GM12864 (cell line): ENCODE results near the gene GGT1.

Source experiments
- DNase-seq: peaks from one replicate; pipeline ENCODE4 v3.0.0-alpha.2; 2011; ENCODE audit warnings: low read depth
- H3K4me3 ChIP-seq: 2 replicates; pipeline ENCODE4 v1.5.1; 2011; ENCODE audit warnings: mild to moderate bottlenecking, low read depth, low read length, control low read depth
- CTCF ChIP-seq: IDR thresholded peaks from 2 replicates; pipeline ENCODE4 v1.5.1; 2011; ENCODE audit warnings: low read depth, mild to moderate bottlenecking, moderate library complexity, low read length, control low read depth, inconsistent platforms; ENCODE audit errors: missing control alignments

GGT1 gene

GRCh38 chr22:24578355-24579257 lies 24.4 kb upstream of the GGT1 start:
- DNase-seq = no peak
- H3K4me3 ChIP-seq = no peak overlapping the region
- TF ChIP-seq CTCF = no peak

GRCh38 chr22:24579258-24579601 lies 23.8 kb upstream of the GGT1 start:
- TF ChIP-seq CTCF = no peak
- no peak overlapping the region for H3K4me3 ChIP-seq
- no peak for DNase-seq

GRCh38 chr22:24580276-24580675 lies 22.7 kb upstream of the GGT1 start:
- TF ChIP-seq CTCF = no peak
- no peak overlapping the region for H3K4me3 ChIP-seq
- DNase-seq = no peak

- DNase-seq = no peak
- no peak overlapping the region for H3K4me3 ChIP-seq
- TF ChIP-seq CTCF = no peak
Observed at GRCh38 chr22:24582056-24582814, 20.8 kb upstream of the GGT1 start.

DNA sequence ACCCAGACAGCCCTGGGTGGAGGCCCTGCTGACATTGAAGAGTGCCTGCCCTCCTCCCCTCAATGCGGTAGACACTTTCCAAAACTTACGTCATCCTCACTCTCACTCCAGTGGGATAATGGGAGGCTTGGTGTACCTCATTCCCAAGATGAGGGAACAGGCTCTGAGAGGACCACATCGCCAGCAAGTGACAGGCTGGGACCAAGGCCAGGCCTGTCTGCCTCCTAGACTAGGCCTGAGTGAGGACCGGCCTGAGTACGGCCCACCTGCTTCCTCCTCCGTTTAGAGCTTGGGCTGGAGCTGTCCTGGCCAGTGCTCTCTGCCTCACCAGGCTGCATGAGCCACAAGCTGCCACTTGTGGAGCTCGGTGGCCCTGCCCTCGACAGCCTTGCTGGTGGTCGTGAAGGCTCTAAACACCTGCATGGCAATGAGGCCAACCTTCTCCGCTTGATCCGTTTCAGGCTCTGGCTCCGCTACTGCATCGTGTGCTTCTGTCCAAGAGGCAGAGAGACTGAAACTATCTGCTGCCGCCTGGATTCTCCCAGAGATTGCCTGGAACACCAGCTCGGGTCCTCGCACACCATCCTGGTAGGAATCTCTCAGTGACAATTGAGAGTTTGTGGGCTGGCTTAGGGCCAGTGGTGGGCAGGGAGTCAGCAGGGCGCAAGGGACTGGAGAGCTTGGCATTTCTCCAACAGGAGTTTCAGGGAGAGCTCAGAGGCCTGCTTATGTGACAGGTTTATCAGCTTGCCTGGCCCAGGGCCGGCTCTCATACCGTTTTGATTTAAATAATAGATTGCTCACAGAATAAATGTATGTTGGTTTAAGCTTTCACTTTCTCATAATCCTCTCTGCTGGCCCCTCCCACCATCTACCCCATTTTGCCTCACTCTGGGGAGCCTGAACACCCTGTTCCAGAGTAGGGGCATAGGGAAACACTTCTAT lies 19.5 kb upstream of the GGT1 start:
- no peak for TF ChIP-seq CTCF
- DNase-seq = no peak
- H3K4me3 ChIP-seq = no peak overlapping the region

- no peak overlapping the region for H3K4me3 ChIP-seq
- TF ChIP-seq CTCF = no peak
- no peak for DNase-seq
Observed at GRCh38 chr22:24584166-24584790, 18.7 kb upstream of the GGT1 start.
